ENCODE data around the gene C1QTNF6.

DNA sequence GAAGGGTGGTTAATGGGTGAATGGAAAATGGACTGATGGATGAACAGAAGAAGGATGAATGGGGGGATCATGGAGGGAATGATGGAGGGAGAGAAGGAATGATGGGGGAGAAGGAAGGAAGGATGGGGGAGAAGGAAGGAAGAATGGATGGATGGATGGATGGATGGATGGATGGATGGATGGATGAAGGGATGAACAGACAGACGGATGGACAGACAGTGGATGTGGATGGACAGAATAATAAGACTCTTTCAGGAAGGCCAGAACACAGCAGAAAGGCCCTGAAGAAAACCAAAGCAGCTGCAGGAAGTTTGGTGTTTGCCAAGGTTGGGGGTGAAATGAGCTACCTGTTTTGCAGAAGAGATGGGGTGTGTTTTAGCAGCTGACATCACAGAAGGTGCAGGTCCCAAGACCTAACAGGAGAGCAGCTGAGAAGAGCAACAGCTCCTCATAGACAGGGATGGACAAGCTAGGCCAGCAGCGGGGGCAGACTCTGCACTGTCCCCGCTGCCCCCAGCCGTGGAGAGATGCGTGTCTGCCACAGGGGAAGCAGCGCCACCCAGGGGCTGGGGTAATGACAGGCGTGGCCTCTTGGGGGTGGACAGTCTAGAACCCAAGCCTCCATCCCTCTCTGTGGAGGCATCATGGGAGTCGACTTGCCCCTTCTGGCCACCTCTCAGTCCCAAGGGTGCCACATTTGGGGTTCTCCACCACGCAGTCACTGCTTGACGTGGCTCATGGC lies 17.9 kb downstream of the C1QTNF6 start:
- TF ChIP-seq, protein P1, sequence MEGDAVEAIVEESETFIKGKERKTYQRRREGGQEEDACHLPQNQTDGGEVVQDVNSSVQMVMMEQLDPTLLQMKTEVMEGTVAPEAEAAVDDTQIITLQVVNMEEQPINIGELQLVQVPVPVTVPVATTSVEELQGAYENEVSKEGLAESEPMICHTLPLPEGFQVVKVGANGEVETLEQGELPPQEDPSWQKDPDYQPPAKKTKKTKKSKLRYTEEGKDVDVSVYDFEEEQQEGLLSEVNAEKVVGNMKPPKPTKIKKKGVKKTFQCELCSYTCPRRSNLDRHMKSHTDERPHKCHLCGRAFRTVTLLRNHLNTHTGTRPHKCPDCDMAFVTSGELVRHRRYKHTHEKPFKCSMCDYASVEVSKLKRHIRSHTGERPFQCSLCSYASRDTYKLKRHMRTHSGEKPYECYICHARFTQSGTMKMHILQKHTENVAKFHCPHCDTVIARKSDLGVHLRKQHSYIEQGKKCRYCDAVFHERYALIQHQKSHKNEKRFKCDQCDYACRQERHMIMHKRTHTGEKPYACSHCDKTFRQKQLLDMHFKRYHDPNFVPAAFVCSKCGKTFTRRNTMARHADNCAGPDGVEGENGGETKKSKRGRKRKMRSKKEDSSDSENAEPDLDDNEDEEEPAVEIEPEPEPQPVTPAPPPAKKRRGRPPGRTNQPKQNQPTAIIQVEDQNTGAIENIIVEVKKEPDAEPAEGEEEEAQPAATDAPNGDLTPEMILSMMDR (conservative IDR thresholded peaks at IDR 0.05; ENCODE audit: low read length): peak; percentile 46
- no peak for TF ChIP-seq EZH2phosphoT487 (IDR thresholded peaks at IDR 0.05; ENCODE audit: borderline replicate concordance)

Measured in Loucy (cell line).